ENCODE measurements around the gene ZNF780A.

DNA sequence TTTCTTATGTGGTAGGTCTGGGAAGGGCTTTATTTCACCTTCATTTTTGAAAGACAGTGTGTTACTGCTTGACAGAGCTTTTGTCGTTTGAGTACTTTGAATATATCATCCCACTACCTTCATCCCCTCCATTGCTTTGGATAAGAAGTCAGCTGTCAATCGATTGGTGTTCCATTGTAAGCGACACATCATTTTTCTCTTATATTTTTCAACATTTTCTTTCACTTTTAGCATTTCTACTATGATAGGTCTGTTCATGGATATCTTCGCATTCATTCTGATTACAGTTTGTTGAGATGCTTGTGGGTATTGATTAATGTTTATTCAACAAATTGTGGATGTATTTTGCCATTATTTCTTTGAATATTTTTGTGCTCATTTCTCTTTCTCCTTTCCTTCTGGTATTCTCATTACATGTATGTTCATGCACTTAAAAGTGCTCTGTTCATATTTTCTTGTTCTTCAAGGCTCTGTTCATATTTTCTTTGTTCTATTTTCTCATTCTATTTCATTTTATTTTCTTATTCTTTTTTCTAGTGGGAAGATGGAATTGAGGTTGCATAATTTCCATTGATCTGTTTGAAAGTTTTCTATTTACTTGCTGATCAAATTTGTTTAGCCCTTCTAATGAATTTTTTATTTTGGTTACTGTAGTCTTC lies 64.7 kb downstream of the ZNF780A start:
- TF ChIP-seq CTCF (IDR thresholded peaks at IDR 0.05) (no peak), POLR2A (IDR thresholded peaks at IDR 0.05) (no peak)

Measured in upper lobe of left lung (tissue), 4 donors.